CD4-positive, alpha-beta T cell treated with Interleukin-4 for 1 hour (primary cell): Measurements from ENCODE around the gene HCRTR1.
A peak's percentile ranks its signal among the peaks of the same experiment; 100 is the strongest.

Experiments used
- DNase-seq, 2 donors: peaks; one replicate each; pipeline ENCODE4 v3.0.0-alpha.2; 2020 to 2022

HCRTR1 gene

DNA sequence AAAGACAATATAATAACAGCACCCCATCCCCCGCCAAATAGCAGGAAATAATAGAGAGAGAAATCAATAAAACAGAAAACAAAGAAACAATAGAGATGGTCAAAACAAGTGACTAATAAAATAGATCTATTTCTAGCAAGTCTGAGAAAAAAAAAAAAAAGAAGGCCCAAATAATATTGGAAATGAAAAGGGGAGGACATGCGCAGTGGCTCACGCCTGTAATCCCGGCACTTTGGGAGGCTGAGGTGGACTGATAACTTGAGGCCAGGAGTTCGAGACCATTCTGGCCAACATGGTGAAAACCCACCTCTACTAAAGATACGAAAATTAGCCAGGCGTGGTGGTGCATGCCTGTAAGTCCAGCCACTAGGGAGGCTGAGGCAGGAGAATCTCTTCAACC lies 18.5 kb upstream of the HCRTR1 start:
- no peak for DNase-seq

DNA sequence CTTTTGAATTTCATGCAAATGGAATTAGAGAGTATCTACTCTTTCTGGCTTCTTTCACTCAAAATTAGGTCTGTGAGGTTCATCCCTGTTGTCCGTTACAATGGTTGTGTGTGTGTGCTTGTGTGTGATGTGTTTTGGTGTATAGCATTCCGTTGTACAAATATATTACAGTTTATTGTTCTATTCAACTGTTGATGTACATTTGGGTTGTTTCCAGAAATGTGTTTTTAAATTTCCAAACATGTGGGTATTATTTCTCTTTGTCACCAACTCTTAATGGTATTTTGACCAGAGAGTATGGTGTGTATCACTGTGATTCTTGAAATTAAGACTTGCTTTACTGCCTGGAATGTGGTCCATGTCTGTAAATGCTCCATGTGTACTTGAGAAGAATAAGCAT lies 16.8 kb upstream of the HCRTR1 start:
- DNase-seq = no peak

DNA sequence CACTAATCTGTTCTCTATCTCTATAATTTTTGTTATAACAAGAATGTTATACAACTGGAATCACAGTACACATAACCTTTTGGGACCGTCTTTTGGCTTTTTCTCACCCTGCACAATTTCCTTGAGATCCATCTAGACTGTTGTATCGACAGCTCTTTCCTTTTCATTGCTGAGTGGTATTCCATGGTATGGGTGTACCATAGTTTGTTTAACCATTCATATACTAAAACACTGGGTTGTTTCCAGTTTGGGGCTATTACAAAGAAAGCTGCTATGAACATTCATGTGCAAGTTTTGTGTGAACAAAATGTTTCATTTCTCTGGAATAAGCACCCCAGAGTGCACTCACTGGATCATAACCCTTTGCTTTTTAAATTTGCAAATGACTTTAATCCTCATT lies 15.4 kb upstream of the HCRTR1 start:
- no peak for DNase-seq

DNA sequence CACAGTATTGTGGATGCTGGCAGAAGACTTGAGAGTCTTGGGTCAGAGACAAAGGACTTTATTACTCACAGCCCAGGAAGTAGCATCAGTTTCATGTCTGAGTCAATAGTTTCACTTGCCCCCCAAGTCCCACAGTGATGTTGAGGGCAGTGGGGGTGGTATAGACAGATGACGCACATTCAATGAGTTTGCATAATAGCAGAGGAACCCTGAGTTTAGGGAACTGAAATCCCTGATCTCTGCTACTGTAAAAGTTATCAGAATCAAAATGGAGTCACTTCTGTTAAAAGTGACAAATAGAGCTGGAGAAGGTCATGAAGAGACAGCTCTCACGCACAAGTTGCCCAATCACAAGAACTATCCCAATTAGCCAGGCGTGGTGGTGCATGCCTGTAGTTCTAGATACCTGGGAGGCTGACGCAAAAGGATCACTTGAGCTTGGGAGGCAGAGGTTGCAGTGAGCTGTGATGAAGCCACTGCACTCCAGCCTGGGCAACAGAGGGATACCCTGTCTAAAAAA lies 11.5 kb upstream of the HCRTR1 start:
- DNase-seq = peak in 1 of 2 donors; percentile 65

DNA sequence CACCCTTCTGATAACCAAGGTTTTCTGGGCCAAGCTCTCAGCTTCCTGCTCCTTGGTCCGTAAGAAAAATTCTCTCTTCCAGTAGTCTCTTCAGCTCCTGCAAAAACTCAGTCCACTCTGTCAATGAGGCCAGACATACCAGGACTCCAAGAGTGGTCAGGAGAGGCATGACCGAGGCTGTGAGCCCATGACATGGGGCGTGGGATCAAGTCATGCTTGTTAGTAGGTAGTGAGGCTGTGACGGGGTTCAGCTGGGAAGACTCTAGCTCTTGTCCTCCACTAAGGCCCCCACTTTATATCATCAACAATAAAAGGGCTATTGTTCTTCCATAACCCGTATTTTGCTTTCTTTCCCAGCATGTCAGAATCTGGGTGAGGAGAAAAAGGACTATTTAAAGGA lies 10.1 kb upstream of the HCRTR1 start:
- DNase-seq = no peak

DNA sequence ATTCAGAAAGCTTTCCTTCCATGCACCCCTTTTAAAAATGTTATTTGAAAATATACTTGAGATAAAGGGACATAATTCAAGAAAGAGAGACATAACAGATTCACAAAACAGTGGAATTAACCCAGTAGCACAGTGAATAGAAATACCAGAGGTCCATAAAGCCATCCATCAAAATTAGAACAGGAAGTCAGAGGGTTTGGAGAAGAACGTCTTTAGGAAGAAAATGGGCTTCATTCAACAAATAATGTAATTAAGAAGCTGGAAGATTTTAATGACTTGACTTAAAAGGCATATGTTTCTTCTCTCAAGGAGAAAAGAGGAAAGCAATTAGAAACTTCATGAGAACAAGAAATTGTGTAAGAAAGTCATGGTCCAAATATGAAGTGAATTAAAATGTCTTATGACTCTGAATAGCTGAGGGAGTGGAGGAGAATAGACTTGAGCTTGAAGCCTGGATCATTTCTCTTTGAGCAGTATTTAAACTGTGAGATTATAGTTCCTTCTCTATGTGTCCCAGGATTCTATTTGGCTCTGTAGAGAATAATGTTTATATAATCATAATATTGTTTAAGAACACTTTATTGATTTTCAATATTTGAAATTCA lies 7.9 kb upstream of the HCRTR1 start:
- DNase-seq = no peak

DNA sequence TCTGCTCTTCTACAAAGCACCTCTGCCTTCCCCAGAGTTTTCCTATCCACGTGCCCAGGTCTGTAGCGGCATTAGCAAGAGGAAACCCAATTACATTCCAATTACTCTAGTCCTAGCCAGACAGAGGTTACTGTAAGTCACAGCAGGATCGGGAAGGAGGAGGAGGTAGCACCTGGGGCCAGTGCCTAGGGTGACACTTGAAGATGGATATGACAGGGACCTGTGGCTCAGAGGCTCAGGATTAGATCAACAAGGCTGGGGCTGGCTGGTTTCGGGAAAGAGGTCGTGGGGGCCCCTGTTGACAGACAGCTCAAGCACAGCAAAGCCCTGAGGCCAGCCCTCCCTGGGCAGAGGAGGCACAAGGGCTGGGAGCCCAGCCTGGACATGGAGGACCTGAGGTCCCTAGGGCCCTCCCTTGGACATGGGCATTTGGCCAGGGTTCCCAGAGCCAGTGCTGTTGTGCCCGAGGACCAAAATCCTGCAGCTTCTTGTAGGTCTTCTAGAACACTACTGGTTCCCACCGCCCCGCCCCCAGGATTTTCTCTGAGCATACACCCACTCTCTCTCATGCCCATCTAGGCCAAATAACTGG lies 3.0 kb upstream of the HCRTR1 start:
- no peak for DNase-seq

DNA sequence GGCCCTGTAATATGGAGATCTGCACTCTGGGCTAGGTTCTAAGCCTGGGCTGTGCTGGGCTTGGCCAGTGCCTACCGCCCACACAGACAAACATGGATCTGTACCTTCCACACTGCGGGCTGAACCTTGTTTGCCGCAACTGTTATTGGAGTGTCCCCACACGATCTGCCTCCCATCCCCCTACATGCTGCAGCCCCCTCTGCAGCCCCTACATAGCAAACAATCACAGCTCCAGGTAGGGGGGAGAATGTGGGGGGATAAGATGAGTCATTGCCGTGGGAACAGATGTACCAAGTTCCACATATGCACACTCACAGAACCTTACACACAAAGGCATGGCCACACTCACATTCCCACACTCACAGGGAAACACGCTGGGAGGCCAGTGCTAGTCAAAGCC lies 2.1 kb upstream of the HCRTR1 start:
- no peak for DNase-seq

DNA sequence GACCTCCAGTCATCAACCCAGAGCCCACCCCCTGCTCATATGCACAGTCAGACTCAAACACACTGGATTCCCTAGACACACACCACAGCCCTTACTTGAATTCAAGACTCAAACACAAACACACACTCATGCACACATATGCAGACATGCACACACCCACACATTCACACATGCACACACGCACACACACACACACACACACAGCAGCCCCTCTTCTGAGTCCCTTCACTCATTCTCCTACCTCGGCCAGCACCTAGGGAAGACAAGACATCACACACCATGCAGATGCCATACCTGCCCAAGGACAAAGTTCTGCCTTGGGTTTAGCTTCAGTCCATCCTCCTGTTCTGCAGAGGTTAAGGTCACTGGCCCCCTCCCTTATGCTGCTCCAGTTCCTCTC lies 1.6 kb upstream of the HCRTR1 start:
- no peak for DNase-seq

DNA sequence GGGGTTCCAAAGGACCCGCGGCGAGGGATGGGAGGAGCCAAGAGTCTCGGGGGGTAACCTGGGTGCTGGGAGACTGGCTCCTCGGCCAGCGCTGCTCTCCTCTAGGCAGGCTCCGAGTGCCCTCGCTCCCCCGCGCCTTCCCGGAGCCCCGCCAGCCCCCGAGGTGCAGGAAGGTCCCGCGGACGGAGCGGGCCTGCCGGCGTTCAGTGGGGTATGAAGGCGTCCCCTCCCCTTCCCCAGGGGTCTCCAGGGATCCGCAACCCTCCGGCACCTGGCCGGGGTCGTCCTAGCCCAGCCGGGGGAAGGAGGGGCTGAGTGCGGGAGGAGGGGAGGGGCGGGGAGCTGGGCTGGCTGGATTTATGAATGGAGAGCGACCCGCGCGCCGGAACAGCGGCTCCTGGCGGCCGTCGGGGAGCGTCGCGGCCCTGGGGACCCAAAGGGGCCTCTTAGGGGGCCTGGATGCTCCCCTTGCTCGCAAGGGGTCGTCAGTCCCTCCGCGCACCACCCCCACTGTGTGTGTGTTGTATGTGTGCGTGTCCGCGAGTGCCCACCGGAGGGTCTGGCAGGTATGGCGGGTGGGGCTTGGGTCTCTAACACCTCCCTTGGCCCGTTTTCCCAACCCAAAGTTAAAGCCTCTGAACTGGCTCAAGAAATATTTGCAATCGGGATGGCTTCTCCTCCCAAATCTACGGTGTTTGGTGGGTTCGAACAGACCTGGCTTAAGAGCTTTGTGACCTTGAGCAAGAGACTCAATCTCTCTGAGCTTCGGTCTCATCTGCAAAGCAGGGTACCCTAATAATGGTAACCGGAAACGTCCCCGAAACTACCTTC lies 642 bp downstream of the HCRTR1 start:
- DNase-seq = peak; percentile 35

DNA sequence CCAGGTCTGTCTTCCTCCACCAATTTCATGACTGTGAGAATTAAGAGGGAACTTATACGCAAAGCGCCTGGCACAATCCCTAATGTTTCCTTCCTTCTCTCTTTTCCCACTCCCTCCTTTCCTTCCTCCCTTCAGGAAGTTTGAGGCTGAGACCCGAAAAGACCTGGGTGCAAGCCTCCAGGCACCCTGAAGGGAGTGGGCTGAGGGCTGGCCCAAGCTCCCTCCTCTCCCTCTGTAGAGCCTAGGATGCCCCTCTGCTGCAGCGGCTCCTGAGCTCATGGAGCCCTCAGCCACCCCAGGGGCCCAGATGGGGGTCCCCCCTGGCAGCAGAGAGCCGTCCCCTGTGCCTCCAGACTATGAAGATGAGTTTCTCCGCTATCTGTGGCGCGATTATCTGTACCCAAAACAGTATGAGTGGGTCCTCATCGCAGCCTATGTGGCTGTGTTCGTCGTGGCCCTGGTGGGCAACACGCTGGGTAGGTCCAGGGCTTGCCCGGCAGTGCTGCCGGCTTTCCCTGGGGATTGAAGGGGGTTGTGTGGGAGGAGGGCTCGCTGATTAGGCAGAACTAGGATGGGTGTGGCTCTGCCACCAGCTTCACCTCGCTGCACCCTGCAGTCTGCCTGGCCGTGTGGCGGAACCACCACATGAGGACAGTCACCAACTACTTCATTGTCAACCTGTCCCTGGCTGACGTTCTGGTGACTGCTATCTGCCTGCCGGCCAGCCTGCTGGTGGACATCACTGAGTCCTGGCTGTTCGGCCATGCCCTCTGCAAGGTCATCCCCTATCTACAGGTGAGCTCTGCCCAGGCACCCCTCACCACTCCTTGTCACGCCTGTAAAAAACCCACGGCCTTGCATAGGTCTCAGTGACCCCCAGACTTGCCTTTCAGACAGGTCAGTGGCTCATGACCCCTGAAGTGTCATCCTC lies 1.7 kb downstream of the HCRTR1 start:
- DNase-seq = no peak

DNA sequence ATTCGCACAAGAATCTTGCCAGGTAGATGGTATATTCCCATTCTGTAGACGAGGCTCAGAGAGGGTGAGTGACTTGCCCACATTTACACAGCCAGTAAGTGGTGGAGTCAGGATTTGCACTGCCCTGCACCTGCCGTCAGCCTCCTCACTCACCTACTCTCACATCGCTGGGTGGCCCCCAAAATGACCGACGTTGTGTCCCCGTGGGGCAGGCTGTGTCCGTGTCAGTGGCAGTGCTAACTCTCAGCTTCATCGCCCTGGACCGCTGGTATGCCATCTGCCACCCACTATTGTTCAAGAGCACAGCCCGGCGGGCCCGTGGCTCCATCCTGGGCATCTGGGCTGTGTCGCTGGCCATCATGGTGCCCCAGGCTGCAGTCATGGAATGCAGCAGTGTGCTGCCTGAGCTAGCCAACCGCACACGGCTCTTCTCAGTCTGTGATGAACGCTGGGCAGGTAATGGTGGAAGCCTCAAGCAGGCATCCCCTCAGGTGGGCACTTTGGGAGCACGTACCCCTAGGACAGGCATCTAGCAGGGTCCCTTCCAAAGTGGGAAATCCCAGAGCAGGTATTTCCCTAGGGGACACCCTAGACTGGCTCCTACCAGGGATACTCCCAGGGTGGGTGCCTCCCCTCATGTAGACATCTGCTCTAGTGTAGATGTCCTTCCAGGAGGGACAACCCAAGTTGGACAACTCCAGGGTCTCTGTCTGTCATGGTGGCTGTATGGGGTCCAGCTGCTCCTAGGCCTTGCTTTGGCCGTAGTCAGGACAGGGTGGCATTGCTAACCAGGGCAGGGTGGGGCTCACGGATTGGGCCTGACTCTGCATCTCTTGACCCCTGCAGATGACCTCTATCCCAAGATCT lies 3.4 kb downstream of the HCRTR1 start:
- DNase-seq = no peak

DNA sequence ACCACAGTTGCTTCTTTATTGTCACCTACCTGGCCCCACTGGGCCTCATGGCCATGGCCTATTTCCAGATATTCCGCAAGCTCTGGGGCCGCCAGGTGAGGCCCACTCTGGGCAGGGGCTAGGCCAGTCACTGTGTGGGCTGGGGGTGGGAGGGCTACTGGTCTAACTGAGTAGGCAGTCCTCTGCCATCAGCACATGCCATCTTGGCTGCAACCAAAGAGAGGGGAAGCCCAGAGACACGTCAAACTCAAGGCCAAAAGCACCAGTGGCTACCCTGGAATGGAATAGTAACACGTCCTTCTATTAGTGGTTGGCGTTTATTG lies 4.0 kb downstream of the HCRTR1 start:
- no peak for DNase-seq

DNA sequence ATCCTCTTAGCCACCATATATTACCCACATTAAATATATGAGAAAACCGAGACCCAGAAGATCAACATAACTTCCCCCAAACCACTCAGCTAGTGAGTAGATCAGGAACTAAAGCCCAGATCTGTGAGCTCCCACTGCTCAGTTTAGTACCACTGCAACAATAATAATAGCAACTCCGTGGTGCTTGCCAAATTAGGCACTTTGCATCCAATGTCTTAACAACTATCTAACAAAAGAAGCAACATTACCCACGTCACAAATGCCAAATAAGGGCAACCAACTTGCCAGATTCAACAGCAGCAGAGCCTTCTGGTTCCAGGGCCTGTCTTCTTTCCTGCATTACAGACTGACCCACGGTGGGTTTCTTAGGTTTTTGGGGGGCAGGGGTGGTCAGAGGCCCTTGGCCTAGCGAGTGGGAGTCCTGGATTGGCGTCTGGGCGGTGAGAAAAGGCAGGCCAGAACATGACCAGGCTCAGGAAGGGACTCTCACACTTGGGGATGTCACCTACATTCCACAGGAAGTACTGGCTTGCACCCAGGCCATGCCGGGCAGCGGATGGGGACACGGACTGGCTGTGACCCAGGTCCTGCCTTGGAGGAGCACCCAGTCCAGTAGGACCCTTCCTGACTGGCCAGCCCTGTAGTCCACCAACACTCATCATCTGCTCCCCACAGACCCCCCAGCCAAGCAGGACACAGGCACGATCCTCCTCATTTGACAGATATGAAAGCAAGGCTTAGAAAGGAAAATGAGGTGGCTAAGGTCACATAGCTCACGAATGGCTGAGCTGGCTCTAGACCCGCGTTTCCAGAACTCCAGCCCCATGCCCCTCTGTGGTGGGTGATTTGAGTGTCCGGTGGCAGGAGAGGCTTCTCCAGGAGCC lies 4.6 kb downstream of the HCRTR1 start:
- DNase-seq = no peak

DNA sequence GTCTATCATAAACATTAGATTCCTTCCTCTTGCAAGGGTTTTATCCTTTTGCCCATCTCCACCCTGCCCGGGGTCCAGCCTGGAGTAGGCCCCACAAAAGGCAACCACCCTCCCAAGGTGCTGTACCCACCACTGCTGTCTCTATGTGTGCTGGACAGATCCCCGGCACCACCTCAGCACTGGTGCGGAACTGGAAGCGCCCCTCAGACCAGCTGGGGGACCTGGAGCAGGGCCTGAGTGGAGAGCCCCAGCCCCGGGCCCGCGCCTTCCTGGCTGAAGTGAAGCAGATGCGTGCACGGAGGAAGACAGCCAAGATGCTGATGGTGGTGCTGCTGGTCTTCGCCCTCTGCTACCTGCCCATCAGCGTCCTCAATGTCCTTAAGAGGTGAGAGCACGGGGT lies 5.9 kb downstream of the HCRTR1 start:
- DNase-seq = no peak

DNA sequence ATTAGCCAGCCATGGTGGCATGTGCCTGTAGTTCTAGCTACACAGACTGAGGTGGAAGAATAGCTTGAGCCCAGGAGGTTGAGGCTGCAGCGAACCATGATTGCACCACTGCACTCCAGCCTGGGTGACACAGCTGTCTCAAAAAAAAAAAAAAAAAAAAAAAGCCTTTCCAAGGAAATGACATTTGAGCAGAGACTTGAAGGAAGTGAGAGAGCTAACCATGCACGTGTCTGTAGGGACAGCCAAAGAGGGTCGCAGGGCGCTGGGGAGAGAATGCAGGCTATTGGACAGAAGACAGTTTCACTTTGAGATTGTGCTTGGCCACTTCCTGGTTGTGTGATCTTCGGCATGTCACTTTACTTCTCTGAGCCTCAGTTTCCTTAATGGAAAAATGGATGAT lies 6.8 kb downstream of the HCRTR1 start:
- no peak for DNase-seq

DNA sequence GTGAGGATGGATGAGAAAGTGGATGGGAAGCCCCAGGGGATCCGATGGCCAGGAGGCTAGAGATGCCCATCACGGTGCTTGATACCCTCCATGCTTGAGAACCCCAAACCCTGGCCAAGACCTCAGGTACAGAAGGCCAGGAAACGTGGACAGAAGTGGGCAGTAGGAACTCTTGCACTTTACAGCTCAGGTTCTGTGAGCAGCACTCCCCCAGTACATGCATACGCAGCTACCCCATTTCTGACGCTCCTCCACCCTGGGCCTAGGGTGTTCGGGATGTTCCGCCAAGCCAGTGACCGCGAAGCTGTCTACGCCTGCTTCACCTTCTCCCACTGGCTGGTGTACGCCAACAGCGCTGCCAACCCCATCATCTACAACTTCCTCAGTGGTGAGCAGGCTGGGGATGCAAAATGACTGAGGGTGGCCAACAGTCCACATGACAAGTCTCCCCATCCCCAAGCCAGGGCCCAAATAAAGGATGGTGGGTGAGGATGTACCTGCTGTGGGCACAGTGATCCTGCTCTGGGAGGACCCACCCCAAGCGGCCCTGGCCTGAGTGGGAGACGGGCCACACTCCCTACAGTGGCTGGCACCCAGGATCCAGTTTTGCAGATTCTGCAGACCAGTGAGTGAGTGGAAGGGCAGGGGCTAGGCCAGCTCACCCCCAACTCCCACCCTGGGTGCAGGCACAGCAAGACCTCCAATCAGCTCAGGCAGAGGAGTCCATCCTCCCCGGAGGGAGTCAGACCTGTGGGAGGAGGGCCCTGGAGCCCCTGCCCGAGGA lies 7.4 kb downstream of the HCRTR1 start:
- DNase-seq = no peak

DNA sequence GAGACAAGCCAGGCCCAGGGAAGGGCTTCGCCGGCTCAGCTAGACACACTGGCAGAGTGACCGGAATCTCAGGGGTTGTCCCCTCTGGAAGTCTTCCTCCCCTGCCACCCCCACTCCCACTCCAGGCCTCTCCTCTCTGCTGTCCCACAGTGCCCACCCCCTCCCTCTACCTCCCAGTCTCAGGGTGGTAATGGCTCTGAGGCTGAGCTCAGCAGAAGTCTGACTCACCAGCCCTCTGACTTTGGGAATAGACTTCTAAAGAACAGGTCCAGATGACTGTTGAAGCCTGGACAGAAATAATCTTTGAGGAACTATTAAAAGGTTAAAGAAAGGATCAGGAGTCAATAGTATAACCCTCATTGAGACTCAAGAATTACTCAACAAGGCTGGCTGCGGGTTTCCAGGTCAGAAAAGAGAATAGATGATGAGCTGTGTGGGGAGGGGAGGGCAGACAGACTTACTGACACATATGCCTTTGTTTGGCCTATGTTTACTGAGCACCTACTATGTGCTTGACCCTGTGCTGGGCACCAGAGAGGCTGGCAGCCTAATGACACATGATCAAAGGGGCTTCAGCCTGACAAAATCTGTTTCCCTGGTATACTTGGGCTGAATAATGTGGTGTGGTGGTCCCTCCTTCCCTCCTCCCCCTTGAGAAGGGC lies 8.2 kb downstream of the HCRTR1 start:
- no peak for DNase-seq
